Spleen (tissue), 7 donors: ENCODE results near the gene RYR1.

ENCODE experiments used
- CTCF ChIP-seq, 11 experiments: fragments of 200-600 bp in 7 of 11; fragments of 450-650 bp in 4 of 11; sonication (generic) in 4 of 11; IDR thresholded peaks in 8 of 11; conservative IDR thresholded peaks in 3 of 11; 1 replicate in 7 of 11; 2 replicates in 4 of 11; pipeline versions ENCODE4 v1.4.0 to v1.8.0; 2016 to 2021; ENCODE audit warnings: antibody characterized with exemption in 11 of 11, inconsistent platforms in 4 of 11, mild to moderate bottlenecking in 1 of 11
- POLR2A ChIP-seq, 3 donors: fragments of 450-650 bp; IDR thresholded peaks; one replicate each; pipeline ENCODE4 v1.5.1; 2017; ENCODE audit warnings: antibody characterized with exemption in 3 of 3, mild to moderate bottlenecking in 1 of 3
- donor health status: DM: no; HTN: no; CAD: no; lungs with moderate emphysema.
- donor health status: DM: no; HTN: no; CAD: no.
- donor health status: DM: no; HTN: no; CAD: no.

- TF ChIP-seq CTCF (IDR thresholded peaks at IDR 0.05 in 8 of 11, conservative IDR thresholded peaks at IDR 0.05 in 3 of 11) (no peak), POLR2A (IDR thresholded peaks at IDR 0.05) (no peak)
Observed at GRCh38 chr19:38437917-38438316, 4.4 kb downstream of the RYR1 start.
